ENCODE data around the gene SYNC. TPM values are rescaled to one million over a fixed set of nuclear protein-coding genes. Genes with fewer than 3 reads are reported as not detected.
"Not testable (repeated sequence)": the region's sequence is repeated elsewhere in the genome, so short reads cannot be mapped to it uniquely, and the experiment has no call there.

SYNC gene
- total and polyA plus RNA-seq, 10 of the 15 experiments (the other 5 are each of a cell fraction or from before 2014, with no cell fraction given): 0.04 to 0.12 (median 0.05) TPM; not detected in 7

DNA sequence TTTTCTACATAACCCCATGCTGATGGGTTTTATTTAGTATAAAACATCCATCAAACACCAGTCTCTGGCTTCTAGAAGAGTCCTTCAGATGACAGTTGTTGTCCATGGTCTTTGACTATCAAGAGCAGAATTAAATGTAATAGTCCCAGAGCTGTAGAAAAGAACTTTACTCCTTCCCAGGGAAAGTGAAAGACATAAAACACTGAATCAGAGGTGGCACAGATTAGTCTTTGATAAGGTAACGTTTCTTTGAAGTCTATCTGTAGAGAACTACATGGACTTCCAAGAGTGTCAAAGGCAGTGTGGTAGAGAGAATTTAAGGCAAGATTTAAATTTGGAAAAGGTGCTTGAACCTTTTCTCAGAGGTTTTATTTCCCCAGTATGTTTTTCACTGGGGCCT, 21.9 kb downstream of the SYNC start:
- no peak for ATAC-seq
- Histone ChIP-seq H4K20me1 (ENCODE audit: control insufficient read depth, insufficient read depth) (no peaks in the 10 kb centered on the region), H3K79me2 (ENCODE audit: control insufficient read depth, insufficient read depth, low read length) (no peaks in the 10 kb centered on the region), H3K4me2 (ENCODE audit: control insufficient read depth, insufficient read depth) (no peak overlapping the region), H3K27me3 (replicated peaks in 1 of 2; ENCODE audit: control insufficient read depth in 2 of 2, insufficient read depth in 2 of 2, low read length in 1 of 2) (no peaks in the 10 kb centered on the region), H3K4me3 (no peak overlapping the region), H3K4me1 (ENCODE audit: control insufficient read depth, insufficient read depth, low read length) (no peaks in the 10 kb centered on the region), H3K9me3 (replicated peaks; ENCODE audit: control insufficient read depth, insufficient read depth, low read length) (no peaks in the 10 kb centered on the region), H3K27ac (ENCODE audit: control insufficient read depth, insufficient read depth) (no peak overlapping the region), H2AFZ (ENCODE audit: control insufficient read depth, low read depth, low read length) (no peak overlapping the region), H3K9ac (ENCODE audit: control insufficient read depth, insufficient read depth, low read length) (no peak overlapping the region), H3K36me3 (ENCODE audit: control insufficient read depth in 2 of 2, insufficient read depth in 2 of 2, low read length in 1 of 2) (peaks cover 6 to 38% of the 10 kb centered on the region in 2 experiments)
- BruUV-seq (replicated peaks): no TSS peak
- RAD21 ChIA-PET (ENCODE audit: unreplicated experiment): no interaction called here
- CTCF ChIA-PET: no interaction called here
- SMC1A ChIA-PET (ENCODE audit: uncharacterized antibody, unreplicated experiment): no interaction called here
- WGBS (ENCODE audit: insufficient coverage, insufficient replicate concordance, low lambda C conversion rate, missing lambda C conversion rate): 44% methylated on average over 1 of the region's 1 CpG
- FAIRE-seq: no peak
- intact Hi-C loops (cut with micrococcal nuclease; ENCODE audit: unreplicated experiment): no loop called here
- no peak for TF ChIP-seq LARP7 (IDR thresholded peaks at IDR 0.05)
- DNase-seq (ENCODE audit: low read depth, low spot score): no peak
- POLR2A ChIA-PET: no interaction called here
- in situ Hi-C loops (cut with MboI): no loop called here

DNA sequence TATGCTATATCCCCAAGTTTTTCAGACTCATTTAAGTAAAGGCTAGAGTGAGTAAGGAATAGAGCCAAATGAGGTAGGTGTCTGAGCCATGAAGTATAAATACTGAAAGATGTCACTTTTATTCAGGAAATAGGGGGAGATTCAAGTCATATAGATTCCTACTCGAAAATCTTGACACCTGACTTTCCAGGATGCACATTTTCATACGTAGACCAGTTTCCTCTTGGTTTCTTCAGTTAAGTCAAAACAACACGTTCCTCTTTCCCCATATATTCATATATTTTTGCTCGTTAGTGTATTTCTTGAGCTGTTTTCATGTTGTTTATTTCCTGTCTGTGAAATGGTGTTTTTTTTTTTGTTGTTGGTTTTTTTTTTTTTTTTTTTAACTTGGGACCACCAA, 22.6 kb downstream of the SYNC start:
- 16% methylated on average over 4 of the region's 4 CpGs for WGBS (ENCODE audit: insufficient coverage, insufficient replicate concordance, low lambda C conversion rate, missing lambda C conversion rate)
- SMC1A ChIA-PET (ENCODE audit: uncharacterized antibody, unreplicated experiment): interaction anchor here (0.7 to 1.3 kb wide), 4 partner anchors 12 to 161 kb away, joined by 3 to 4 read pairs (median 4); no protein-coding TSS in a partner anchor
- H3K4me2 ChIP-seq (ENCODE audit: control insufficient read depth, insufficient read depth); H3K79me2 ChIP-seq (ENCODE audit: control insufficient read depth, insufficient read depth, low read length); H4K20me1 ChIP-seq (ENCODE audit: control insufficient read depth, insufficient read depth); ATAC-seq; H3K27me3 ChIP-seq (replicated peaks in 1 of 2; ENCODE audit: control insufficient read depth in 2 of 2, insufficient read depth in 2 of 2, low read length in 1 of 2); H3K27ac ChIP-seq (ENCODE audit: control insufficient read depth, insufficient read depth); RAD21 ChIA-PET (ENCODE audit: unreplicated experiment); H3K9ac ChIP-seq (ENCODE audit: control insufficient read depth, insufficient read depth, low read length); H3K4me3 ChIP-seq; H3K9me3 ChIP-seq (replicated peaks; ENCODE audit: control insufficient read depth, insufficient read depth, low read length); intact Hi-C loops (cut with micrococcal nuclease; ENCODE audit: unreplicated experiment); DNase-seq (ENCODE audit: low read depth, low spot score); H2AFZ ChIP-seq (ENCODE audit: control insufficient read depth, low read depth, low read length); in situ Hi-C loops (cut with MboI); H3K4me1 ChIP-seq (ENCODE audit: control insufficient read depth, insufficient read depth, low read length): not testable (repeated sequence)
- H3K36me3 ChIP-seq (ENCODE audit: control insufficient read depth in 2 of 2, insufficient read depth in 2 of 2, low read length in 1 of 2): peaks cover 5 to 38% of the 10 kb centered on the region in 2 experiments
- POLR2A ChIA-PET: interaction anchor here (0.6 to 1.0 kb wide), 2 partner anchors 63 to 93 kb away, joined by 4 read pairs; no protein-coding TSS in a partner anchor
- CTCF ChIA-PET: interaction anchor here (0.6 kb wide), 1 partner anchor 93 kb away, joined by 4 read pairs; no protein-coding TSS in a partner anchor
- BruUV-seq (replicated peaks): TSS peak; percentile 42
- FAIRE-seq: peak; percentile 56

Data from GM12878 (cell line).